ENCODE measurements around the gene FGF2.

Gene FGF2

DNA sequence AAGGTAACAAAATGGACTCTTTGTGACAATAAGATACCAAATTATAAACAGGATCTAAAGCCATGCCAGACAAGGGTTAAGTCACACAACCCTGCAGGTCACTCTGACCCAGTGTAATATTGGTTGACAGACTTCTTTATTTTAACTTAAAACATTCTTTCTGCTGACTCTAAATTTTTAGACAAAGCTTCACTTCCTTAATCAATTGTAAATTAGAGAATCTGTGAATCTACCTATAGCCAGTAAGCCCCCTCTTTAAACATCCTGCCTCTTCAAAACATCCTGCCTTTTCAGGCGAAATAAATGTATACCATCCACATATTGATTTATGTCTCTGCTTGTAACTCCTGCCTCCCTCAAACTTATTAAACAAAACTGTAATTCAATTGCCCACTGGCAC, 81.6 kb downstream of the FGF2 start:
- Histone ChIP-seq H3K27me3 (ENCODE audit: control insufficient read depth, insufficient read depth, low read length) (no peaks in the 10 kb centered on the region), H3K9ac (ENCODE audit: low read length) (no peak overlapping the region), H3K27ac (ENCODE audit: low read depth, low read length) (no peak overlapping the region), H3K36me3 (ENCODE audit: control insufficient read depth, insufficient read depth, low read length) (no peaks in the 10 kb centered on the region), H3K4me1 (ENCODE audit: control insufficient read depth, insufficient read depth, low read length) (no peaks in the 10 kb centered on the region), H3K4me3 (ENCODE audit: low read length) (no peak overlapping the region)

DNA sequence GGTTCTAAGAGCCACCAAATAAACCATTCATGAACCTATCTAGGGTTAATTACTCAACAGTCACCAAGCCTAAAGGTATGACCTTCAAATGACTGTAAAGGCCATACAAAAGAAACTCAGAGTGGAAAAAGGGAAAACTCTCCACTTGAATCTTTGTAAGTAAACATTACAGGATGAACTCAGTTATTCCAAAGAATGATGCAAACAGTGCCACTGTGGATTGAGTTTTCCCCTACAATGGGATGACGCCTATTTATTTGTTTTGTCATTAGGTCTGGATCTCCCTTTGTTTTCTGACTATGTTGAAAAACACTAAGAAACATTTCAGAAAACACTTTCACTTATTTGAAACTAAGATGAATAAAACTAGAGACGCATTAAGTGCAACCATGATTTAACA, 83.1 kb downstream of the FGF2 start:
- Histone ChIP-seq H3K4me3 (ENCODE audit: low read length) (no peak overlapping the region), H3K27me3 (ENCODE audit: control insufficient read depth, insufficient read depth, low read length) (no peaks in the 10 kb centered on the region), H3K4me1 (ENCODE audit: control insufficient read depth, insufficient read depth, low read length) (no peaks in the 10 kb centered on the region), H3K27ac (ENCODE audit: low read depth, low read length) (no peak overlapping the region), H3K36me3 (ENCODE audit: control insufficient read depth, insufficient read depth, low read length) (no peaks in the 10 kb centered on the region), H3K9ac (ENCODE audit: low read length) (no peak overlapping the region)

- Histone ChIP-seq H3K4me1 (ENCODE audit: control insufficient read depth, insufficient read depth, low read length) (no peaks in the 10 kb centered on the region), H3K27ac (ENCODE audit: low read depth, low read length) (no peak overlapping the region), H3K27me3 (ENCODE audit: control insufficient read depth, insufficient read depth, low read length) (no peaks in the 10 kb centered on the region), H3K36me3 (ENCODE audit: control insufficient read depth, insufficient read depth, low read length) (no peaks in the 10 kb centered on the region), H3K9ac (ENCODE audit: low read length) (no peak overlapping the region), H3K4me3 (ENCODE audit: low read length) (no peak overlapping the region)
Observed at GRCh38 chr4:122911588-122911987, 85.0 kb downstream of the FGF2 start.

DNA sequence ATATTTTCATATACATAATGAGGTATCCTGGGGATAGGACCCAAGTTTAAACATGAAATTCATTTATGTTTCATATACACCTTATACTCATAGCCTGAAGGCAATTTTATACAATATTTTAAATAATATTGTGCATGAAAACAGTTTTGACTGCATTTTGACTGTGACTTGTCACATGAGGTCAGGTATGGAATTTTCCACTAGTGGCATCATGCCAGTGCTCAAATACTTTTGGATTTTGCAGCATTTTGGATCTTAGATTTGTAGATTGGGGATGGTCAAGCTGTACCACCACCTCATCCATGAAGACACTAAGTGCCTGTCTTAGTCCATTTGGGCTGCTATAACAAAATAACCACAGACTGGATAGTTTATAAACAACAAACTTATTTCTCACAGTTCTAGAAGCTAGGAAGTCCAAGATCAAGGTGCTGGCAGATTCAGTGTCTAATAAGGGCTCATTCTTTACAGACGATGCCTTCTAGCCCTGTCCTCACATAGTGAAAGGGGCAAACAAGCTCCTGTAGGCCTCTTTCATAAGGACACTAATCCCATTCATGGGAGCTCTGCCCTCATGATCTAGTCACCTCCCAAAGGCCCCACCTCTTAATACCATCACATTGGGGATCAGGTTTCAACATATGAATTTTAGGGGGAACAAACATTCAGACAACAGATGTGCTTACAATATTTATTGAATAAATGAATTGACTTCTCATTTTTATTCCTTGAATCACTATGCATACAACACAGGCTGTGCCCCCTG, 86.4 kb downstream of the FGF2 start:
- no peak overlapping the region for H3K9ac ChIP-seq (ENCODE audit: low read length)
- H3K4me1 ChIP-seq (ENCODE audit: control insufficient read depth, insufficient read depth, low read length): no peaks in the 10 kb centered on the region
- no peaks in the 10 kb centered on the region for H3K27me3 ChIP-seq (ENCODE audit: control insufficient read depth, insufficient read depth, low read length)
- no peak overlapping the region for H3K4me3 ChIP-seq (ENCODE audit: low read length)
- no peaks in the 10 kb centered on the region for H3K36me3 ChIP-seq (ENCODE audit: control insufficient read depth, insufficient read depth, low read length)
- H3K27ac ChIP-seq (ENCODE audit: low read depth, low read length): no peak overlapping the region

- no peaks in the 10 kb centered on the region for H3K36me3 ChIP-seq (ENCODE audit: control insufficient read depth, insufficient read depth, low read length)
- H3K9ac ChIP-seq (ENCODE audit: low read length): no peak overlapping the region
- H3K4me3 ChIP-seq (ENCODE audit: low read length): no peak overlapping the region
- no peaks in the 10 kb centered on the region for H3K27me3 ChIP-seq (ENCODE audit: control insufficient read depth, insufficient read depth, low read length)
- H3K27ac ChIP-seq (ENCODE audit: low read depth, low read length): no peak overlapping the region
- H3K4me1 ChIP-seq (ENCODE audit: control insufficient read depth, insufficient read depth, low read length): no peaks in the 10 kb centered on the region
Observed at GRCh38 chr4:122914292-122914904, 87.8 kb downstream of the FGF2 start.

- Histone ChIP-seq H3K4me1 (ENCODE audit: control insufficient read depth, insufficient read depth, low read length) (no peaks in the 10 kb centered on the region), H3K9ac (ENCODE audit: low read length) (no peak overlapping the region), H3K27ac (ENCODE audit: low read depth, low read length) (no peak overlapping the region), H3K36me3 (ENCODE audit: control insufficient read depth, insufficient read depth, low read length) (no peaks in the 10 kb centered on the region), H3K4me3 (ENCODE audit: low read length) (no peak overlapping the region), H3K27me3 (ENCODE audit: control insufficient read depth, insufficient read depth, low read length) (no peaks in the 10 kb centered on the region)
Observed at GRCh38 chr4:122914938-122915337, 88.3 kb downstream of the FGF2 start.

- Histone ChIP-seq H3K4me1 (ENCODE audit: control insufficient read depth, insufficient read depth, low read length) (no peaks in the 10 kb centered on the region), H3K36me3 (ENCODE audit: control insufficient read depth, insufficient read depth, low read length) (no peaks in the 10 kb centered on the region), H3K4me3 (ENCODE audit: low read length) (no peak overlapping the region), H3K9ac (ENCODE audit: low read length) (no peak overlapping the region), H3K27ac (ENCODE audit: low read depth, low read length) (no peak overlapping the region), H3K27me3 (ENCODE audit: control insufficient read depth, insufficient read depth, low read length) (no peaks in the 10 kb centered on the region)
Observed at GRCh38 chr4:122917731-122918130, 91.1 kb downstream of the FGF2 start.

GRCh38 chr4:122920473-122920872, 93.8 kb downstream of the FGF2 start:
- no peak overlapping the region for H3K4me3 ChIP-seq (ENCODE audit: low read length)
- H3K27me3 ChIP-seq (ENCODE audit: control insufficient read depth, insufficient read depth, low read length): no peaks in the 10 kb centered on the region
- peaks cover 9% of the 10 kb centered on the region for H3K4me1 ChIP-seq (ENCODE audit: control insufficient read depth, insufficient read depth, low read length)
- H3K27ac ChIP-seq (ENCODE audit: low read depth, low read length): no peak overlapping the region
- H3K9ac ChIP-seq (ENCODE audit: low read length): no peak overlapping the region
- H3K36me3 ChIP-seq (ENCODE audit: control insufficient read depth, insufficient read depth, low read length): no peaks in the 10 kb centered on the region

DNA sequence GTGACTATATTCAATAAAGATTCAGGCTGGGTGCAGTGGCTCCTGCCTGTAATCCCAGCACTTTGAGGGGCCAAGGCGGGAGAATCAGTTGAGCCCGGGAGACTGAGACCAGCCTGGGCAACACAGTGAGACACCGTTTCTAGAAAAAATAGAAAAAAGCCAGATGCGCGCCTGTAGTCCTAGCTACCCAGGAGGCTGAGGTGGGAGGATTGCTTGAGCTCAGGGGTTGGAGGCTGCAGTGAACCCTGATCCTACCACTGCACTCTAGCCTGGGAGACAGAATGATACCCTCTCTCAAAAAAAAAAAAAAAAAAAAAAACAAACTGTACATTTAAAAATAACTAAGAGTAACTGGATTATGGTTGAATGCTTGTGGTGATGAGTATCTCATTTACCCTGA, 94.7 kb downstream of the FGF2 start:
- Histone ChIP-seq H3K36me3 (ENCODE audit: control insufficient read depth, insufficient read depth, low read length) (no peaks in the 10 kb centered on the region), H3K27ac (ENCODE audit: low read depth, low read length) (no peak overlapping the region), H3K27me3 (ENCODE audit: control insufficient read depth, insufficient read depth, low read length) (no peaks in the 10 kb centered on the region), H3K4me1 (ENCODE audit: control insufficient read depth, insufficient read depth, low read length) (peaks cover 9% of the 10 kb centered on the region), H3K4me3 (ENCODE audit: low read length) (peak overlapping the region; percentile 93), H3K9ac (ENCODE audit: low read length) (no peak overlapping the region)

GRCh38 chr4:122921971-122922876, 95.6 kb downstream of the FGF2 start, which contains the start of gene NUDT6:
Gene NUDT6 (minus strand): TSS chr4:122922597. CDS start chr4:122922572, 25 bp downstream.
- Histone ChIP-seq H3K36me3 (ENCODE audit: control insufficient read depth, insufficient read depth, low read length) (no peaks in the 10 kb centered on the region), H3K4me1 (ENCODE audit: control insufficient read depth, insufficient read depth, low read length) (peaks cover 9% of the 10 kb centered on the region), H3K27ac (ENCODE audit: low read depth, low read length) (peak within 1 kb of the TSS; percentile 84), H3K27me3 (ENCODE audit: control insufficient read depth, insufficient read depth, low read length) (no peaks in the 10 kb centered on the region), H3K9ac (ENCODE audit: low read length) (peak within 1 kb of the TSS; percentile 70), H3K4me3 (ENCODE audit: low read length) (peak within 1 kb of the TSS; percentile 93)

DNA sequence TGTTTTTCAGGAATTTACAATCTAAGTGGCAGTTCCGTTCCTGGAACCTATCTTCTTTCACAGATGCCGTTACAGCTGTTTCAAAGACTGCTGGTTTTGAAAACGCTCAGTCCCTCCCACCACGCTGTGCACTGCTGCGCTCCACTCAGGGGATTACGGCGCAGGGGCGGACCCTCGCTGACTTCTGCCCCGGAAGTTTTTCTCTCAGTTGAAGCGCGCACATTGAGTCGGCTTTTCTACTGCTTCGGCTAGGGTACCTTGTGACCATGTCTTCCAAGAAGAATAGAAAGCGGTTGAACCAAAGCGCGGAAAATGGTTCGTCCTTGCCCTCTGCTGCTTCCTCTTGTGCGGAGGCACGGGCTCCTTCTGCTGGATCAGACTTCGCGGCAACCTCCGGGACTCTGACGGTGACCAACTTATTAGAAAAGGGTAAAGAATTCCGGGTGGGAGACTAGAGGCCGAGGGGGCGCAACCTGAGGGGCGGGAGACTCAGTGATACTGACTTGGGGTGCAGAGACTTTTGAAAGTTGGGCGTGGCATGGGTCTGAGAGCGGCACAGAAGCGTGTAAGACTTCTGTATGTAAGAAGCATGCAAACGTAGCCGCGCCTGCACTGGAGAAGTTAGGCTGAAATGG, 96.4 kb downstream of the FGF2 start:
- peak overlapping the region; percentile 93 for H3K4me3 ChIP-seq (ENCODE audit: low read length)
- peaks cover 9% of the 10 kb centered on the region for H3K4me1 ChIP-seq (ENCODE audit: control insufficient read depth, insufficient read depth, low read length)
- H3K36me3 ChIP-seq (ENCODE audit: control insufficient read depth, insufficient read depth, low read length): no peaks in the 10 kb centered on the region
- peak overlapping the region; percentile 84 for H3K27ac ChIP-seq (ENCODE audit: low read depth, low read length)
- H3K9ac ChIP-seq (ENCODE audit: low read length): peak overlapping the region; percentile 70
- no peaks in the 10 kb centered on the region for H3K27me3 ChIP-seq (ENCODE audit: control insufficient read depth, insufficient read depth, low read length)

DNA sequence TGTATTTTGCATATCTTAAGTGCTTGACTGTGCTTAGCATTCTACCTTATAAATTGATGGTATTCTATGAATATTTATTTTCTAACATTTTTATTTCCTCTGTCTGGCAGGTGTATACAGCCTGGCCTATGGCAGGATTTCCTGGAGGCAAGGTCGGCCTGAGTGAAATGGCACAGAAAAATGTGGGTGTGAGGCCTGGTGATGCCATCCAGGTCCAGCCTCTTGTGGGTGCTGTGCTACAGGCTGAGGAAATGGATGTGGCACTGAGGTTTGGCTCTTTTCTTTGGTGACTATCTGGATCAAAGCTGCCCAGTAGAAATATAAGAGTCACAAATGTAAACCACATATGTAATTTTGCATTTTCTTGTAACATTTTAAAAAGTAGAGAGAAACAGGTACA, 102.3 kb downstream of the FGF2 start:
- H3K27me3 ChIP-seq (ENCODE audit: control insufficient read depth, insufficient read depth, low read length): no peaks in the 10 kb centered on the region
- H3K4me1 ChIP-seq (ENCODE audit: control insufficient read depth, insufficient read depth, low read length): peaks cover 5% of the 10 kb centered on the region
- H3K9ac ChIP-seq (ENCODE audit: low read length): no peak overlapping the region
- H3K36me3 ChIP-seq (ENCODE audit: control insufficient read depth, insufficient read depth, low read length): peaks cover 3% of the 10 kb centered on the region
- no peak overlapping the region for H3K27ac ChIP-seq (ENCODE audit: low read depth, low read length)
- no peak overlapping the region for H3K4me3 ChIP-seq (ENCODE audit: low read length)
